Right lobe of liver (tissue), 6 donors: ENCODE results near the gene TEPSIN. TPM values are rescaled to one million over a fixed set of nuclear protein-coding genes. Genes with fewer than 3 reads are reported as not detected.

Experiments used
- ATAC-seq, 4 donors: fragments of 200-7000 bp; cut with Tn5 transposase; one replicate each; pipeline ENCODE4 v1.9.1; 2020; ENCODE audit warnings: mild to moderate bottlenecking in 4 of 4, moderate library complexity in 4 of 4
- DNase-seq, 3 donors: peaks; one replicate each; pipeline ENCODE4 v3.0.0-alpha.2; 2020
- H3K27ac ChIP-seq, 3 donors: fragments of 200-600 bp; one replicate each; pipeline ENCODE4 v1.8.0; 2022
- H3K27me3 ChIP-seq, 2 donors: fragments of 200-600 bp; one replicate each; pipeline ENCODE4 v1.8.0; 2022
- H3K36me3 ChIP-seq, 4 donors: fragments of 200-600 bp; sonication (generic) in 1 of 4; one replicate each; pipeline versions ENCODE4 v1.5.1 to v1.8.0; 2017 to 2022; ENCODE audit warnings: control low read depth in 1 of 4
- H3K4me1 ChIP-seq, 4 donors: fragments of 200-600 bp; sonication (generic) in 1 of 4; one replicate each; pipeline versions ENCODE4 v1.5.1 to v1.8.0; 2017 to 2022; ENCODE audit warnings: control low read depth in 1 of 4
- H3K4me3 ChIP-seq, 3 donors: fragments of 200-600 bp; one replicate each; pipeline ENCODE4 v1.8.0; 2022
- H3K9me3 ChIP-seq, 4 donors: fragments of 200-600 bp; sonication (generic) in 1 of 4; one replicate each; pipeline versions ENCODE4 v1.5.1 to v1.8.0; 2017 to 2022; ENCODE audit warnings: control low read depth in 1 of 4
- CTCF ChIP-seq, 4 donors: fragments of 200-600 bp in 3 of 4; fragments of 450-650 bp in 1 of 4; IDR thresholded peaks; one replicate each; pipeline versions ENCODE4 v1.5.1 to v1.8.0; 2016 to 2022; ENCODE audit warnings: antibody characterized with exemption in 4 of 4, mild to moderate bottlenecking in 2 of 4
- POLR2A ChIP-seq: fragments of 450-650 bp; IDR thresholded peaks from one replicate; pipeline ENCODE4 v1.6.1; 2017; ENCODE audit warnings: antibody characterized with exemption, mild to moderate bottlenecking
- WGBS: methylation state at CpG from one replicate; pipeline ENCODE4 v1.1.6; 2018; ENCODE audit warnings: low coverage, low lambda C conversion rate; ENCODE audit not compliant: insufficient coverage; ENCODE audit errors: missing lambda C conversion rate; 5-methylcytosine and 5-hydroxymethylcytosine counted together
- intact Hi-C, 2 donors: fragments of 100-400 bp; cut with DNase I; formaldehyde crosslinking; loops; one replicate each; pipeline versions ENCODE4 v1.11.2 to v1.14.1; 2022
- total RNA-seq, 6 experiments: library from RNA; depleted of rRNA in 2 of 6; stranded (reverse); fragments of >200 nt in 2 of 6; fragmentation: NEBNext Ultra II Directional in 3 of 6; extraction: Animal tissue kit (Norgen Biotek cat#: 25700) in 3 of 6; gene quantifications; one replicate each; pipeline versions ENCODE4 v1.1.0 to v1.2.4, GENCODE V29; 2016 to 2023
- donor health status: DM: no; HTN: yes; CAD: no.
- donor health status: DM: no; HTN: no; CAD: no.
- donor health status: DM: no; HTN: no; CAD: no.
- donor health status: DM: no; HTN: yes; CAD: no.
- donor health status: DM: no; HTN: yes; CAD: no.

The TEPSIN gene
- total RNA-seq, 6 experiments from 2014 or later, result 11.9 to 27.6 (median 18.1) TPM

DNA sequence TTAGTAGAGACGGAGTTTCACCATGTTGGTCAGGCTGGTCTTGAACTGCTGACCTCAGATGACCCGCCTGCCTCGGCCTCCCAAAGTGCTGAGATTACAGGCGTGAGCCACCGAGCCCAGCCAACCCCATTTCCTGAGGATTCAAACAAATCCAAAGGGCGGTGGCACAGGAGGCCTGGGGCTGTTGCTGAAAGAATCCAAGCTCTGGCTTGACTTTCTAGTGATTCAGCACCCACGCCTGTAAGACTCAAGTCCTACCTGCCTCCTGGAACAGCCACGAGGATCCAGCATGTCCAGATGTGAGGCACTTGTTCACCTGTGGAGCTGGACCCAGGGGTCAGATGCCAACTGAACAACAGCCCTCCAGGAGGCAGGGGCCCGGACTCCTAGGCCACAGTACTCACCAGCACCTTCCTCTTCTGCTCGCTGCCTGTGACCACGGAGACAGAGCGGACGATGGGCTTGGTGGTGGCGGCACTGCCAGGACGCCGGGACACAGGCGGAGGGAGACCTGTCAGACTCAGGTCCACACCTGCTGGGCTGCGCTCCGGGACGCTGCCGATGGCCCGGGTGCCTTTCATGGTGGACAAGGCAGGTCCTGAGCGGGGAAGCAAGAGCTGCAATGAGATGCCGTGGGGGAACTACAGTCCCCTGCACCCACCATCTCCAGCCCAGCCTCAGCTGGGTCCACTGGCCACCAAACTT lies 19.2 kb downstream of the TEPSIN start:
- peaks cover 0 to 4% (median 0%) of the 10 kb centered on the region in 4 donors for H3K4me1 ChIP-seq
- ATAC-seq, result no peak
- TF ChIP-seq CTCF (IDR thresholded peaks at IDR 0.05) (no peak), POLR2A (no peak)
- no peak overlapping the region for H3K27ac ChIP-seq
- DNase-seq, result no peak
- WGBS, result 96% methylated on average over 14 of the region's 24 CpGs
- H3K9me3 ChIP-seq, result no peaks in the 10 kb centered on the region
- intact Hi-C loops, result no loop called here
- no peaks in the 10 kb centered on the region for H3K36me3 ChIP-seq
- no peak overlapping the region for H3K4me3 ChIP-seq
- H3K27me3 ChIP-seq, result no peaks in the 10 kb centered on the region

- WGBS, result 86% methylated on average over 9 of the region's 11 CpGs
- ATAC-seq (no peak), DNase-seq (no peak)
- intact Hi-C loops, result no loop called here
- no peaks in the 10 kb centered on the region for H3K36me3 ChIP-seq
- H3K27me3 ChIP-seq, result no peaks in the 10 kb centered on the region
- peaks cover 0 to 4% (median 0%) of the 10 kb centered on the region in 4 donors for H3K4me1 ChIP-seq
- TF ChIP-seq POLR2A, result no peak
- no peaks in the 10 kb centered on the region for H3K9me3 ChIP-seq
- H3K4me3 ChIP-seq, result no peak overlapping the region
- no peak overlapping the region for H3K27ac ChIP-seq
These were observed 19.9 kb downstream of the TEPSIN start for GRCh38 chr17:81218991-81219390.

- Histone ChIP-seq H3K4me1 (peaks cover 0 to 3% (median 0%) of the 10 kb centered on the region in 4 donors), H3K4me3 (no peak overlapping the region), H3K9me3 (no peaks in the 10 kb centered on the region), H3K36me3 (no peaks in the 10 kb centered on the region), H3K27ac (no peak overlapping the region), H3K27me3 (no peaks in the 10 kb centered on the region)
- DNase-seq (no peak), ATAC-seq (no peak)
- intact Hi-C loops, result no loop called here
- TF ChIP-seq POLR2A (no peak), CTCF (IDR thresholded peaks at IDR 0.05) (no peak)
- WGBS, result 40% methylated on average over 2 of the region's 13 CpGs
These were observed 20.4 kb downstream of the TEPSIN start for GRCh38 chr17:81218459-81218858.

DNA sequence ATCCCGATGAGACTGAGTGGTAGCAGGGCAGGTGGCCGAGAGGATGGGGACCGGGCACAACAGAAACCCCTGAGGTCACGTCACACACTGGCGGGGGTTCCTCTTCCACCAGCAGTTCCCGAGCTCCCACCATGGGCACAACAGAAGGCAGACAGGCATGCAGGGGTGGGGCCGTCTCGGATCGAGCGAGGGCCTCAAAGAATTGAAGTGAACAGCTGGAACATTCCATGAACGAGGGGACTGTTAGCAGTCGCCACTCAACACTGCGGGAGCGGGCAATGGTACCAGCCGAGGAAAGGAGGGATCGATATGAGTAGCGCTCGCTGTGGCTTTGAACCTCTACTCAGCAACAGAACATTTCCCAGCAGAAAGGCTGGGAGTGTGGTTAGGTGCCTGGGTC lies 21.4 kb downstream of the TEPSIN start:
- 86% methylated on average over 4 of the region's 18 CpGs for WGBS
- ATAC-seq (no peak), DNase-seq (no peak)
- H3K27me3 ChIP-seq, result no peaks in the 10 kb centered on the region
- H3K4me1 ChIP-seq, result no peaks in the 10 kb centered on the region
- no peak overlapping the region for H3K4me3 ChIP-seq
- no peak for TF ChIP-seq POLR2A
- TF ChIP-seq CTCF (IDR thresholded peaks at IDR 0.05), result no peak
- no peaks in the 10 kb centered on the region for H3K36me3 ChIP-seq
- intact Hi-C loops, result no loop called here
- H3K9me3 ChIP-seq, result no peaks in the 10 kb centered on the region
- no peak overlapping the region for H3K27ac ChIP-seq

- WGBS, result 91% methylated on average over 8 of the region's 8 CpGs
- Histone ChIP-seq H3K27ac (no peak overlapping the region), H3K9me3 (no peaks in the 10 kb centered on the region), H3K27me3 (no peaks in the 10 kb centered on the region), H3K4me3 (no peak overlapping the region), H3K4me1 (no peaks in the 10 kb centered on the region), H3K36me3 (no peaks in the 10 kb centered on the region)
- intact Hi-C loops, result no loop called here
- ATAC-seq (no peak), DNase-seq (no peak)
- TF ChIP-seq POLR2A, result no peak
- no peak for TF ChIP-seq CTCF (IDR thresholded peaks at IDR 0.05)
These were observed 24.9 kb downstream of the TEPSIN start for GRCh38 chr17:81213978-81214377.
